Liver (tissue), 9 donors: ENCODE results near the gene MGA. TPM values are rescaled to one million over a fixed set of nuclear protein-coding genes. Genes with fewer than 3 reads are reported as not detected.

ENCODE experiments used
- DNase-seq: peaks from one replicate; pipeline ENCODE4 v3.0.0-alpha.2; 2017; ENCODE audit warnings: low spot score
- H3K27ac ChIP-seq, 2 donors: one replicate each; pipeline ENCODE4 v1.7.0; 2013; ENCODE audit warnings: inconsistent platforms in 2 of 2, low read length in 2 of 2, control low read depth in 1 of 2, low read depth in 1 of 2, mild to moderate bottlenecking in 1 of 2
- H3K27me3 ChIP-seq, 4 donors: one replicate each; pipeline versions ENCODE4 v1.6.1 to v1.7.0; 2013; ENCODE audit warnings: low read length in 3 of 4, inconsistent platforms in 1 of 4, mild to moderate bottlenecking in 1 of 4, moderate library complexity in 1 of 4; ENCODE audit not compliant: control insufficient read depth in 4 of 4, insufficient read depth in 4 of 4
- H3K36me3 ChIP-seq, 4 donors: one replicate each; pipeline versions ENCODE4 v1.6.1 to v1.7.0; 2013; ENCODE audit warnings: low read length in 3 of 4, mild to moderate bottlenecking in 3 of 4, low read depth in 1 of 4, moderate library complexity in 1 of 4; ENCODE audit not compliant: control insufficient read depth in 4 of 4, insufficient read depth in 3 of 4
- H3K4me1 ChIP-seq, 4 donors: one replicate each; pipeline versions ENCODE4 v1.6.1 to v1.7.0; 2013; ENCODE audit warnings: low read length in 3 of 4, mild to moderate bottlenecking in 3 of 4, moderate library complexity in 1 of 4; ENCODE audit not compliant: control insufficient read depth in 4 of 4, insufficient read depth in 4 of 4
- H3K4me3 ChIP-seq, 3 donors: one replicate each; pipeline versions ENCODE4 v1.6.1 to v1.7.0; 2013; ENCODE audit warnings: low read length in 3 of 3, control low read depth in 1 of 3, low read depth in 1 of 3, mild to moderate bottlenecking in 1 of 3
- H3K9ac ChIP-seq, 2 donors: one replicate each; pipeline ENCODE4 v1.7.0; 2013; ENCODE audit warnings: low read length in 2 of 2, mild to moderate bottlenecking in 2 of 2, moderate library complexity in 2 of 2, control low read depth in 1 of 2, low read depth in 1 of 2
- H3K9me3 ChIP-seq, 4 donors: one replicate each; pipeline versions ENCODE4 v1.6.1 to v1.7.0; 2013; ENCODE audit warnings: low read length in 3 of 4; ENCODE audit not compliant: control insufficient read depth in 4 of 4
- CTCF ChIP-seq: fragments of 150-350 bp; IDR thresholded peaks from 2 replicates; pipeline ENCODE4 v1.5.1; 2017; ENCODE audit warnings: improper control_type of control experiment, low read depth, low read length; ENCODE audit not compliant: missing input control
- EGR1 ChIP-seq, 2 donors: IDR thresholded peaks; 2 replicates each; pipeline ENCODE4 v1.6.1; 2016 to 2018; ENCODE audit warnings: antibody characterized with exemption in 2 of 2, low read depth in 2 of 2
- FOXA1 ChIP-seq: IDR thresholded peaks from 2 replicates; pipeline ENCODE4 v1.6.1; 2016; ENCODE audit warnings: antibody characterized with exemption
- FOXA2 ChIP-seq: IDR thresholded peaks from 2 replicates; pipeline ENCODE4 v1.6.1; 2016; ENCODE audit warnings: antibody characterized with exemption
- GABPA ChIP-seq, 2 donors: IDR thresholded peaks in 1 of 2; conservative IDR thresholded peaks in 1 of 2; 2 replicates each; pipeline ENCODE4 v1.6.1; 2016; ENCODE audit warnings: antibody characterized with exemption in 2 of 2, mild to moderate bottlenecking in 1 of 2, moderate library complexity in 1 of 2
- HNF4A ChIP-seq, 2 donors: conservative IDR thresholded peaks; 2 replicates each; pipeline ENCODE4 v1.6.1; 2016; ENCODE audit warnings: antibody characterized with exemption in 2 of 2, mild to moderate bottlenecking in 2 of 2
- HNF4G ChIP-seq: IDR thresholded peaks from 2 replicates; pipeline ENCODE4 v1.6.1; 2016; ENCODE audit warnings: antibody characterized with exemption
- JUND ChIP-seq, 2 donors: IDR thresholded peaks; 2 replicates each; pipeline ENCODE4 v1.6.1; 2016; ENCODE audit warnings: antibody characterized with exemption in 2 of 2
- NR2F2 ChIP-seq: IDR thresholded peaks from 2 replicates; pipeline ENCODE4 v1.6.1; 2016; ENCODE audit warnings: antibody characterized with exemption
- RAD21 ChIP-seq, 2 donors: IDR thresholded peaks; 2 replicates each; pipeline ENCODE4 v1.6.1; 2016; ENCODE audit warnings: antibody characterized with exemption in 2 of 2, mild to moderate bottlenecking in 2 of 2
- RXRA ChIP-seq, 2 donors: IDR thresholded peaks; 2 replicates each; pipeline ENCODE4 v1.6.1; 2017 to 2018; ENCODE audit warnings: antibody characterized with exemption in 2 of 2, mild to moderate bottlenecking in 1 of 2
- SP1 ChIP-seq: IDR thresholded peaks from 2 replicates; pipeline ENCODE4 v1.6.1; 2018; ENCODE audit warnings: antibody characterized with exemption, mild to moderate bottlenecking
- TAF1 ChIP-seq: conservative IDR thresholded peaks from 2 replicates; pipeline ENCODE4 v1.6.1; 2016; ENCODE audit warnings: antibody characterized with exemption, mild to moderate bottlenecking
- YY1 ChIP-seq: IDR thresholded peaks from 2 replicates; pipeline ENCODE4 v1.6.1; 2016; ENCODE audit warnings: antibody characterized with exemption, mild to moderate bottlenecking
- WGBS: extraction: QIAGEN DNeasy Blood & Tissue Kit; methylation state at CpG from one replicate; pipeline ENCODE4 v1.1.7; 2013; 5-methylcytosine and 5-hydroxymethylcytosine counted together
- polyA plus RNA-seq, 2 donors: library from polyadenylated mRNA; stranded (reverse) in 1 of 2; unstranded in 1 of 2; fragments of 200-250 nt in 1 of 2; fragments of >200 nt in 1 of 2; fragmentation: Nextera tagmentation in 1 of 2; extraction: Ambion mirVana in 1 of 2; gene quantifications; one replicate each; pipeline versions ENCODE4 v1.2.1 to v1.2.3, GENCODE V29; 2013 to 2015
- total RNA-seq, 2 donors: library from RNA; depleted of rRNA; stranded (reverse); fragments of >200 nt; gene quantifications; one replicate each; pipeline ENCODE4 v1.2.3, GENCODE V29; 2014
- TF ChIP-seq, protein P1 (sequence below): IDR thresholded peaks from 2 replicates; pipeline ENCODE4 v1.6.1; 2016; ENCODE audit warnings: antibody characterized with exemption, mild to moderate bottlenecking
- TF ChIP-seq, protein P2 (sequence below): IDR thresholded peaks from 2 replicates; pipeline ENCODE4 v1.6.1; 2016; ENCODE audit warnings: antibody characterized with exemption
- TF ChIP-seq, protein P3 (sequence below): IDR thresholded peaks from 2 replicates; pipeline ENCODE4 v1.6.1; 2016; ENCODE audit warnings: antibody characterized with exemption
- TF ChIP-seq, protein P4 (sequence below): IDR thresholded peaks from 2 replicates; pipeline ENCODE4 v1.6.1; 2016; ENCODE audit warnings: antibody characterized with exemption
- donor health status: healthy.
- donor health status: healthy.
- donor health status: healthy.
- donor health status: healthy.
- donor health status: healthy.

Gene MGA
- total and polyA plus RNA-seq, 4 donors, result 2.1 to 33.5 (median 13.2) TPM

DNA sequence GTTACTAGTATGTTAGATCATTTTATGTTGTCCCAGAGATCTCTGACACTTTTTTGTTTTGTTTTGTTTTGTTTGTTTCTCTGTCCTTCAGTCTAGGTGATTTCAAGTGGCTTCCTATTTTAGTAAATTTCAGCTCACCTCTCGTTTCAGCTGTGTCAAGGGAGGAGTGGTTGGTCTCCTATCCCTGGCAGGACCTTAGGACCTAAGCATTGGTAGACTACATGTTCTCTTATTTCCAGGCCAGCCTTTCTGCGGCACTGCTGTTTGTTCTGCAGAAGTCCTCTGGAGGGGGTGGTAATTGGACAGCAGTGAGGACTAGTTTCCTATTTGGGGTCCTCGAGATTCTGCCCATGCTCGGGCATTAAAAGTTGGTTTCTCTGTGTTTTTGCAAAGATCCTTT, 31.8 kb downstream of the MGA start:
- TF ChIP-seq NR2F2 (no peak), RXRA (IDR thresholded peaks at IDR 0.05) (no peak), FOXA2 (no peak), EGR1 (IDR thresholded peaks at IDR 0.05; ENCODE audit: low read depth in 2 of 2) (no peak), RAD21 (IDR thresholded peaks at IDR 0.05) (no peak), YY1 (no peak), SP1 (no peak), GABPA (IDR thresholded peaks at IDR 0.05 in 1 of 2, conservative IDR thresholded peaks at IDR 0.05 in 1 of 2) (no peak), CTCF (no peak), JUND (IDR thresholded peaks at IDR 0.05) (no peak), HNF4A (conservative IDR thresholded peaks at IDR 0.05) (no peak), TAF1 (no peak), HNF4G (no peak), FOXA1 (no peak)
- TF ChIP-seq, protein P1, sequence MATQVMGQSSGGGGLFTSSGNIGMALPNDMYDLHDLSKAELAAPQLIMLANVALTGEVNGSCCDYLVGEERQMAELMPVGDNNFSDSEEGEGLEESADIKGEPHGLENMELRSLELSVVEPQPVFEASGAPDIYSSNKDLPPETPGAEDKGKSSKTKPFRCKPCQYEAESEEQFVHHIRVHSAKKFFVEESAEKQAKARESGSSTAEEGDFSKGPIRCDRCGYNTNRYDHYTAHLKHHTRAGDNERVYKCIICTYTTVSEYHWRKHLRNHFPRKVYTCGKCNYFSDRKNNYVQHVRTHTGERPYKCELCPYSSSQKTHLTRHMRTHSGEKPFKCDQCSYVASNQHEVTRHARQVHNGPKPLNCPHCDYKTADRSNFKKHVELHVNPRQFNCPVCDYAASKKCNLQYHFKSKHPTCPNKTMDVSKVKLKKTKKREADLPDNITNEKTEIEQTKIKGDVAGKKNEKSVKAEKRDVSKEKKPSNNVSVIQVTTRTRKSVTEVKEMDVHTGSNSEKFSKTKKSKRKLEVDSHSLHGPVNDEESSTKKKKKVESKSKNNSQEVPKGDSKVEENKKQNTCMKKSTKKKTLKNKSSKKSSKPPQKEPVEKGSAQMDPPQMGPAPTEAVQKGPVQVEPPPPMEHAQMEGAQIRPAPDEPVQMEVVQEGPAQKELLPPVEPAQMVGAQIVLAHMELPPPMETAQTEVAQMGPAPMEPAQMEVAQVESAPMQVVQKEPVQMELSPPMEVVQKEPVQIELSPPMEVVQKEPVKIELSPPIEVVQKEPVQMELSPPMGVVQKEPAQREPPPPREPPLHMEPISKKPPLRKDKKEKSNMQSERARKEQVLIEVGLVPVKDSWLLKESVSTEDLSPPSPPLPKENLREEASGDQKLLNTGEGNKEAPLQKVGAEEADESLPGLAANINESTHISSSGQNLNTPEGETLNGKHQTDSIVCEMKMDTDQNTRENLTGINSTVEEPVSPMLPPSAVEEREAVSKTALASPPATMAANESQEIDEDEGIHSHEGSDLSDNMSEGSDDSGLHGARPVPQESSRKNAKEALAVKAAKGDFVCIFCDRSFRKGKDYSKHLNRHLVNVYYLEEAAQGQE, result no peak
- TF ChIP-seq, protein P2, sequence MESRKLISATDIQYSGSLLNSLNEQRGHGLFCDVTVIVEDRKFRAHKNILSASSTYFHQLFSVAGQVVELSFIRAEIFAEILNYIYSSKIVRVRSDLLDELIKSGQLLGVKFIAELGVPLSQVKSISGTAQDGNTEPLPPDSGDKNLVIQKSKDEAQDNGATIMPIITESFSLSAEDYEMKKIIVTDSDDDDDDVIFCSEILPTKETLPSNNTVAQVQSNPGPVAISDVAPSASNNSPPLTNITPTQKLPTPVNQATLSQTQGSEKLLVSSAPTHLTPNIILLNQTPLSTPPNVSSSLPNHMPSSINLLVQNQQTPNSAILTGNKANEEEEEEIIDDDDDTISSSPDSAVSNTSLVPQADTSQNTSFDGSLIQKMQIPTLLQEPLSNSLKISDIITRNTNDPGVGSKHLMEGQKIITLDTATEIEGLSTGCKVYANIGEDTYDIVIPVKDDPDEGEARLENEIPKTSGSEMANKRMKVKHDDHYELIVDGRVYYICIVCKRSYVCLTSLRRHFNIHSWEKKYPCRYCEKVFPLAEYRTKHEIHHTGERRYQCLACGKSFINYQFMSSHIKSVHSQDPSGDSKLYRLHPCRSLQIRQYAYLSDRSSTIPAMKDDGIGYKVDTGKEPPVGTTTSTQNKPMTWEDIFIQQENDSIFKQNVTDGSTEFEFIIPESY, result no peak
- TF ChIP-seq, protein P3, sequence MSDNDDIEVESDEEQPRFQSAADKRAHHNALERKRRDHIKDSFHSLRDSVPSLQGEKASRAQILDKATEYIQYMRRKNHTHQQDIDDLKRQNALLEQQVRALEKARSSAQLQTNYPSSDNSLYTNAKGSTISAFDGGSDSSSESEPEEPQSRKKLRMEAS, result no peak
- TF ChIP-seq, protein P4, sequence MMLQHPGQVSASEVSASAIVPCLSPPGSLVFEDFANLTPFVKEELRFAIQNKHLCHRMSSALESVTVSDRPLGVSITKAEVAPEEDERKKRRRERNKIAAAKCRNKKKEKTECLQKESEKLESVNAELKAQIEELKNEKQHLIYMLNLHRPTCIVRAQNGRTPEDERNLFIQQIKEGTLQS, result no peak
- WGBS, result 82% methylated on average over 4 of the region's 4 CpGs
- H3K27ac ChIP-seq, result no peak overlapping the region

More for the DNA sequence above, 31.8 kb downstream of the MGA start:
- Histone ChIP-seq H3K36me3 (peaks cover 0 to 10% (median 4%) of the 10 kb centered on the region in 4 donors), H3K27me3 (no peaks in the 10 kb centered on the region), H3K4me1 (peaks cover 0 to 3% (median 2%) of the 10 kb centered on the region in 4 donors), H3K4me3 (no peak overlapping the region), H3K9me3 (no peaks in the 10 kb centered on the region), H3K9ac (no peak overlapping the region)
- no peak for DNase-seq
